Fibroblast of lung (primary cell): ENCODE data around the gene FAR1. TPM values are rescaled to one million over a fixed set of nuclear protein-coding genes. Genes with fewer than 3 reads are reported as not detected.

Experiments
- DNase-seq, 2 donors: peaks; one replicate each; pipeline versions ENCODE4 v3.0.0 to v3.0.0-alpha.2; 2010; ENCODE audit warnings: low read depth in 2 of 2
- H2AFZ ChIP-seq: 2 replicates; pipeline ENCODE4 v1.5.1; 2012; ENCODE audit warnings: low read length, control low read depth, inconsistent platforms
- H3K27ac ChIP-seq: 2 replicates; pipeline ENCODE4 v1.5.1; 2011; ENCODE audit warnings: low read length, control low read depth; ENCODE audit not compliant: insufficient read depth
- H3K27me3 ChIP-seq: 2 replicates; pipeline ENCODE4 v1.5.1; 2011; ENCODE audit warnings: mild to moderate bottlenecking, low read length; ENCODE audit not compliant: control insufficient read depth, insufficient read depth
- H3K36me3 ChIP-seq: 2 replicates; pipeline ENCODE4 v1.5.1; 2011; ENCODE audit warnings: low read length; ENCODE audit not compliant: control insufficient read depth, insufficient read depth
- H3K4me1 ChIP-seq: 2 replicates; pipeline ENCODE4 v1.5.1; 2011; ENCODE audit warnings: low read length; ENCODE audit not compliant: control insufficient read depth, insufficient read depth; ENCODE audit errors: extremely low read depth
- H3K4me2 ChIP-seq: 2 replicates; pipeline ENCODE4 v1.5.1; 2011; ENCODE audit warnings: low read length, control low read depth; ENCODE audit not compliant: insufficient read depth; ENCODE audit errors: extremely low read depth
- H3K4me3 ChIP-seq, 4 experiments: fragments of 200-600 bp in 1 of 4; sonication (generic) in 1 of 4; replicated peaks in 1 of 4; 2 replicates each; pipeline ENCODE4 v1.5.1; 2011 to 2016; ENCODE audit warnings: low read length in 4 of 4, low read depth in 3 of 4, mild to moderate bottlenecking in 3 of 4, control low read depth in 2 of 4, inconsistent platforms in 1 of 4, mixed read lengths in 1 of 4; ENCODE audit not compliant: insufficient read depth in 1 of 4; ENCODE audit errors: control extremely low read depth in 1 of 4
- H3K79me2 ChIP-seq: 2 replicates; pipeline ENCODE4 v1.5.1; 2012; ENCODE audit warnings: mild to moderate bottlenecking, low read length, inconsistent platforms; ENCODE audit not compliant: control insufficient read depth, insufficient read depth
- H3K9ac ChIP-seq: 2 replicates; pipeline ENCODE4 v1.5.1; 2011; ENCODE audit warnings: mild to moderate bottlenecking, low read length, control low read depth; ENCODE audit not compliant: insufficient read depth
- H3K9me3 ChIP-seq: 2 replicates; pipeline ENCODE4 v1.5.1; 2012; ENCODE audit warnings: low read depth, low read length; ENCODE audit not compliant: control insufficient read depth, insufficient read depth
- H4K20me1 ChIP-seq: 2 replicates; pipeline ENCODE4 v1.5.1; 2011; ENCODE audit warnings: low read length; ENCODE audit not compliant: control insufficient read depth, insufficient read depth; ENCODE audit errors: extremely low read depth
- CTCF ChIP-seq, 2 donors: IDR thresholded peaks in 1 of 2; conservative IDR thresholded peaks in 1 of 2; 1 replicate in 1 of 2; 2 replicates in 1 of 2; pipeline ENCODE4 v1.5.1; 2011 to 2012; ENCODE audit warnings: low read length in 2 of 2, control low read depth in 1 of 2, inconsistent platforms in 1 of 2, low read depth in 1 of 2, mild to moderate bottlenecking in 1 of 2
- EZH2 ChIP-seq: IDR thresholded peaks from 2 replicates; pipeline ENCODE4 v1.5.1; 2012; ENCODE audit warnings: low read length, control low read depth, mild to moderate bottlenecking; ENCODE audit errors: missing control alignments
- polyA plus RNA-seq, 2 donors: library from polyadenylated mRNA; depleted of rRNA in 1 of 2; stranded (reverse) in 1 of 2; unstranded in 1 of 2; fragments of >200 nt; gene quantifications; 2 replicates each; pipeline ENCODE4 v1.2.1, GENCODE V29; 2011 to 2012; ENCODE audit warnings: missing spikeins in 1 of 2
- total RNA-seq: library from RNA; depleted of rRNA; stranded (reverse); fragments of >200 nt; gene quantifications from 2 replicates; pipeline ENCODE4 v1.2.1, GENCODE V29; 2014

FAR1 gene
- total and polyA plus RNA-seq, 2 donors (not counting 1 experiment from before 2014, with no cell fraction given), result 58.1 to 69.1 TPM

- Histone ChIP-seq H3K4me1 (no peaks in the 10 kb centered on the region), H3K9me3 (no peaks in the 10 kb centered on the region), H2AFZ (no peak overlapping the region), H3K27me3 (no peaks in the 10 kb centered on the region), H3K9ac (no peak overlapping the region), H3K79me2 (no peaks in the 10 kb centered on the region), H3K4me3 (no peak overlapping the region), H3K36me3 (no peaks in the 10 kb centered on the region), H3K4me2 (no peak overlapping the region), H4K20me1 (no peaks in the 10 kb centered on the region), H3K27ac (no peak overlapping the region)
- peak; percentile 31 to 40 for TF ChIP-seq CTCF (conservative IDR thresholded peaks at IDR 0.05 in 1 of 2, IDR thresholded peaks at IDR 0.05 in 1 of 2; ENCODE audit: low read depth in 1 of 2, low read length in 2 of 2)
- no peak for TF ChIP-seq EZH2
- peak; percentile 57 to 77 for DNase-seq
Observed at GRCh38 chr11:13772223-13773046, 104.0 kb downstream of the FAR1 start.

GRCh38 chr11:13775471-13775870 lies 107.0 kb downstream of the FAR1 start:
- H3K79me2 ChIP-seq, result no peaks in the 10 kb centered on the region
- H2AFZ ChIP-seq, result no peak overlapping the region
- H3K36me3 ChIP-seq, result no peaks in the 10 kb centered on the region
- no peak overlapping the region for H3K4me2 ChIP-seq
- H3K4me1 ChIP-seq, result no peaks in the 10 kb centered on the region
- H3K27ac ChIP-seq, result no peak overlapping the region
- no peak for TF ChIP-seq CTCF (conservative IDR thresholded peaks at IDR 0.05 in 1 of 2, IDR thresholded peaks at IDR 0.05 in 1 of 2; ENCODE audit: low read depth in 1 of 2, low read length in 2 of 2)
- no peak for TF ChIP-seq EZH2
- no peak overlapping the region for H3K9ac ChIP-seq
- H3K4me3 ChIP-seq, result no peak overlapping the region
- no peaks in the 10 kb centered on the region for H3K27me3 ChIP-seq
- no peaks in the 10 kb centered on the region for H3K9me3 ChIP-seq
- H4K20me1 ChIP-seq, result no peaks in the 10 kb centered on the region
- no peak for DNase-seq

GRCh38 chr11:13776134-13776815 lies 107.8 kb downstream of the FAR1 start:
- Histone ChIP-seq H3K79me2 (no peaks in the 10 kb centered on the region), H4K20me1 (no peaks in the 10 kb centered on the region), H3K27ac (no peak overlapping the region), H3K9me3 (no peaks in the 10 kb centered on the region), H3K27me3 (no peaks in the 10 kb centered on the region), H3K36me3 (no peaks in the 10 kb centered on the region), H3K4me3 (no peak overlapping the region), H3K4me1 (no peaks in the 10 kb centered on the region), H2AFZ (no peak overlapping the region), H3K4me2 (no peak overlapping the region), H3K9ac (no peak overlapping the region)
- DNase-seq, result no peak
- TF ChIP-seq CTCF (conservative IDR thresholded peaks at IDR 0.05 in 1 of 2, IDR thresholded peaks at IDR 0.05 in 1 of 2; ENCODE audit: low read depth in 1 of 2, low read length in 2 of 2), result peak in 1 of 2 donors; percentile 19
- TF ChIP-seq EZH2, result no peak
